HEK293 (cell line): Measurements from ENCODE around the gene UBE2G1.
A peak's percentile ranks its signal among the peaks of the same experiment; 100 is the strongest.
"Not testable (repeated sequence)": the region's sequence is repeated elsewhere in the genome, so short reads cannot be mapped to it uniquely, and the experiment has no call there.

Experiments
- CTCF ChIA-PET: fragments of 350-600 bp; formaldehyde crosslinking; extraction: SDS; loops from one replicate; lab custom pipeline; 2021; ENCODE audit warnings: antibody characterized with exemption; lab: Yijun Ruan, JAX
- POLR2A ChIA-PET: fragments of 300-600 bp; formaldehyde crosslinking; extraction: SDS; loops from one replicate; lab custom pipeline; 2020; ENCODE audit warnings: antibody characterized with exemption, inconsistent platforms; lab: Yijun Ruan, JAX
- H3K27ac ChIP-seq: fragments of 200-500 bp; sonication (Bioruptor generic); 2 replicates; pipeline ENCODE4 v1.5.1; 2014; ENCODE audit warnings: low read depth, low read length, control low read depth, inconsistent platforms; ENCODE audit errors: extremely low read depth
- H3K36me3 ChIP-seq, 2 experiments: fragments of 200-500 bp in 1 of 2; sonication (Bioruptor generic) in 1 of 2; 1 replicate in 1 of 2; 2 replicates in 1 of 2; pipeline ENCODE4 v1.5.1; 2014 to 2017; ENCODE audit warnings: inconsistent platforms in 2 of 2, low read length in 2 of 2; ENCODE audit not compliant: control insufficient read depth in 2 of 2, insufficient read depth in 1 of 2
- H3K4me1 ChIP-seq: fragments of 200-500 bp; sonication (Bioruptor generic); 2 replicates; pipeline ENCODE4 v1.5.1; 2014; ENCODE audit warnings: mild to moderate bottlenecking, low read length, inconsistent platforms; ENCODE audit not compliant: control insufficient read depth, insufficient read depth
- H3K4me3 ChIP-seq: 2 replicates; pipeline ENCODE4 v1.5.1; 2011; ENCODE audit warnings: low read depth, mild to moderate bottlenecking, control low read depth, low read length, moderate library complexity
- H3K9me3 ChIP-seq: fragments of 200-500 bp; sonication (Bioruptor generic); 2 replicates; pipeline ENCODE4 v1.5.1; 2014; ENCODE audit warnings: low read depth, low read length, inconsistent platforms; ENCODE audit not compliant: control insufficient read depth, insufficient read depth
- GLIS1 ChIP-seq: fragments of 450-650 bp; formaldehyde crosslinking; IDR thresholded peaks from 2 replicates; pipeline ENCODE4 v1.5.1; 2016; ENCODE audit warnings: missing biosample characterization, missing genetic modification characterization
- SETDB1 ChIP-seq: IDR thresholded peaks from one replicate; pipeline ENCODE4 v1.6.1; 2017; ENCODE audit warnings: mild to moderate bottlenecking, low read length, moderate library complexity, mixed read lengths; ENCODE audit not compliant: insufficient read length
- SP3 ChIP-seq: fragments of 450-650 bp; formaldehyde crosslinking; IDR thresholded peaks from 2 replicates; pipeline ENCODE4 v1.5.1; 2016; ENCODE audit warnings: missing biosample characterization, missing genetic modification characterization
- ZBTB17 ChIP-seq: fragments of 450-650 bp; formaldehyde crosslinking; IDR thresholded peaks from 2 replicates; pipeline ENCODE4 v1.5.1; 2016; ENCODE audit warnings: missing biosample characterization, missing genetic modification characterization
- ZNF10 ChIP-seq: fragments of 450-650 bp; formaldehyde crosslinking; IDR thresholded peaks from 2 replicates; pipeline ENCODE4 v1.5.1; 2017; ENCODE audit warnings: missing biosample characterization, missing genetic modification characterization
- ZNF146 ChIP-seq: fragments of 450-650 bp; formaldehyde crosslinking; IDR thresholded peaks from 2 replicates; pipeline ENCODE4 v1.5.1; 2016; ENCODE audit warnings: missing biosample characterization, missing genetic modification characterization
- ZNF2 ChIP-seq: fragments of 450-650 bp; formaldehyde crosslinking; IDR thresholded peaks from 2 replicates; pipeline ENCODE4 v1.5.1; 2016; ENCODE audit warnings: missing biosample characterization, missing genetic modification characterization
- ZNF341 ChIP-seq: fragments of 450-650 bp; formaldehyde crosslinking; IDR thresholded peaks from 2 replicates; pipeline ENCODE4; 2016; ENCODE audit warnings: low read depth, missing biosample characterization, missing genetic modification characterization
- ZNF426 ChIP-seq: fragments of 450-650 bp; formaldehyde crosslinking; IDR thresholded peaks from 2 replicates; pipeline ENCODE4 v1.5.1; 2017; ENCODE audit warnings: missing biosample characterization, missing genetic modification characterization, mild to moderate bottlenecking, inconsistent platforms, moderate library complexity
- ZNF600 ChIP-seq: fragments of 450-650 bp; formaldehyde crosslinking; IDR thresholded peaks from 2 replicates; pipeline ENCODE4 v1.5.1; 2016; ENCODE audit warnings: missing biosample characterization, missing genetic modification characterization
- ZNF768 ChIP-seq: fragments of 450-650 bp; formaldehyde crosslinking; IDR thresholded peaks from 2 replicates; pipeline ENCODE4 v1.5.1; 2018; ENCODE audit warnings: missing biosample characterization, mild to moderate bottlenecking, missing genetic modification characterization
- TF ChIP-seq, protein P1 (sequence below): fragments of 450-650 bp; formaldehyde crosslinking; IDR thresholded peaks from 2 replicates; pipeline ENCODE4 v1.5.1; 2016; ENCODE audit warnings: missing biosample characterization, missing genetic modification characterization
- TF ChIP-seq, protein P2 (sequence below): fragments of 450-650 bp; formaldehyde crosslinking; IDR thresholded peaks from 2 replicates; pipeline ENCODE4 v1.5.1; 2016; ENCODE audit warnings: missing biosample characterization, missing genetic modification characterization

The UBE2G1 gene

DNA sequence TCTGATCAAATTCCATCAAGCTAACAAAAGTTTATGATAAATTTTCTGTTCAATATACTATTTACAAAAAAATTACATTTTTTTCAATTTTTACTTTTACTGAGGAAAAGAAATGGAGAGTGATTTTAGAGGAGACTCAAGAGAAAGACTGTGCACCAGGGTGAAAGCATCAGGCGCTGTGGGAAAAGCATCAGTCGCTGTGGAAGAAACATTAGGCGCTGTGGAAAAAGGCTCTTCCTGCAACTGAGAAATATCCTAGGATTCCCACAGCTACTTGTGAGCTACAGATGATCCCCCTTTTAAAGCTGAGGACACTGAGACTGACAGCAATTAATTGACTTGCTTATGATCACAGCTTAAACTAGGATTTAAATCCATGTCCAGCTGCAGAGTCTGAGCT is 107.6 kb downstream of the UBE2G1 start:
- ChIA-PET POLR2A (no interaction called here), CTCF (interaction anchor here (0.6 to 7.2 kb wide), 9 partner anchors 10 to 1534 kb away, joined by 3 to 76 read pairs (median 3); no protein-coding TSS in a partner anchor)
- no peaks in the 10 kb centered on the region for H3K9me3 ChIP-seq
- TF ChIP-seq SETDB1 (peak; percentile 95), ZNF2 (tag by site-specific recombination) (no peak), ZNF768 (tag by site-specific recombination) (no peak), ZNF146 (peak; percentile 71), ZNF600 (tag by site-specific recombination) (no peak), ZNF426 (tag by site-specific recombination) (no peak), SP3 (no peak), ZNF10 (tag by site-specific recombination) (0 out of 2 replicates have a peak, but pooled peaks have one; percentile 41)
- TF ChIP-seq, protein P1, sequence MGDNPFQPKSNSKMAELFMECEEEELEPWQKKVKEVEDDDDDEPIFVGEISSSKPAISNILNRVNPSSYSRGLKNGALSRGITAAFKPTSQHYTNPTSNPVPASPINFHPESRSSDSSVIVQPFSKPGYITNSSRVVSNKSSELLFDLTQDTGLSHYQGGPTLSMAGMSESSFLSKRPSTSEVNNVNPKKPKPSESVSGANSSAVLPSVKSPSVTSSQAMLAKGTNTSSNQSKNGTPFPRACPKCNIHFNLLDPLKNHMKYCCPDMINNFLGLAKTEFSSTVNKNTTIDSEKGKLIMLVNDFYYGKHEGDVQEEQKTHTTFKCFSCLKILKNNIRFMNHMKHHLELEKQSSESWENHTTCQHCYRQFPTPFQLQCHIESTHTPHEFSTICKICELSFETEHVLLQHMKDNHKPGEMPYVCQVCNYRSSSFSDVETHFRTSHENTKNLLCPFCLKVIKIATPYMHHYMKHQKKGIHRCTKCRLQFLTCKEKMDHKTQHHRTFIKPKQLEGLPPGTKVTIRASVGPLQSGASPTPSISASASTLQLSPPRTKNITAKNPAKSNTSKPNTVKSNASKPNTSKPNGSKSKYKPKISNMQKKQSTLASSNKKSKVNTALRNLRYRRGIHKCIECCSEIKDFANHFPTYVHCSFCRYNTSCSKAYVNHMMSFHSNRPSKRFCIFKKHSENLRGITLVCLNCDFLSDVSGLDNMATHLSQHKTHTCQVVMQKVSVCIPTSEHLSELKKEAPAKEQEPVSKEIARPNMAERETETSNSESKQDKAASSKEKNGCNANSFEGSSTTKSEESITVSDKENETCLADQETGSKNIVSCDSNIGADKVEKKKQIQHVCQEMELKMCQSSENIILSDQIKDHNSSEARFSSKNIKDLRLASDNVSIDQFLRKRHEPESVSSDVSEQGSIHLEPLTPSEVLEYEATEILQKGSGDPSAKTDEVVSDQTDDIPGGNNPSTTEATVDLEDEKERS (tag by site-specific recombination), result peak; percentile 62; the same call in 1 of the 2 replicates
- no peak overlapping the region for H3K27ac ChIP-seq
- peaks cover 7 to 30% of the 10 kb centered on the region in 2 experiments; a peak in 2 of 3 replicates for H3K36me3 ChIP-seq
- no peak overlapping the region for H3K4me3 ChIP-seq
- peaks cover 4% of the 10 kb centered on the region; the same call in 1 of the 2 replicates for H3K4me1 ChIP-seq

DNA sequence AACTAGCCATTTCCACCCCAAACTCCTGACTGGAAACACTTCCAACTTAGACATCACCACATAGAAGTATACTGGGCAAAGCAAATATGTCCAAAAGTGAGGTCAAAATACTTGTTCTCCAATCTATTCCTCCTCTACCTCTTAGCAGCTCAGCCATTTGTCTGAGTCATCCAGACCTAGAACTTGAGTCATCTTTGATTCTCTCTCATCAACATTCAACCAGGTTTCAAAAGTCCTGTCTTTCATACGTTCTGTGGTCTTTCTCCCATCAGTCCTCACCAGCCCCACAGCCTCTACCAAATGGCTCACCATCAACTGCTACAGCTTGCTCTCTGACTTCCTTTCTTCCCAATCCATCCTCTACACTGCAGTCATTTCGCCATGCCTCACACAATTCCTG is 109.5 kb downstream of the UBE2G1 start:
- Histone ChIP-seq H3K9me3 (no peaks in the 10 kb centered on the region), H3K27ac (no peak overlapping the region), H3K36me3 (peaks cover 4 to 28% of the 10 kb centered on the region in 2 experiments; a peak in 2 of 3 replicates), H3K4me1 (no peaks in the 10 kb centered on the region), H3K4me3 (no peak overlapping the region)
- ChIA-PET POLR2A (no interaction called here), CTCF (interaction anchor here (1.0 to 7.2 kb wide), 3 partner anchors 8 to 48 kb away, joined by 3 to 76 read pairs (median 5); no protein-coding TSS in a partner anchor)
- TF ChIP-seq ZBTB17 (tag by site-specific recombination), result peak; percentile 47
- TF ChIP-seq, protein P2, sequence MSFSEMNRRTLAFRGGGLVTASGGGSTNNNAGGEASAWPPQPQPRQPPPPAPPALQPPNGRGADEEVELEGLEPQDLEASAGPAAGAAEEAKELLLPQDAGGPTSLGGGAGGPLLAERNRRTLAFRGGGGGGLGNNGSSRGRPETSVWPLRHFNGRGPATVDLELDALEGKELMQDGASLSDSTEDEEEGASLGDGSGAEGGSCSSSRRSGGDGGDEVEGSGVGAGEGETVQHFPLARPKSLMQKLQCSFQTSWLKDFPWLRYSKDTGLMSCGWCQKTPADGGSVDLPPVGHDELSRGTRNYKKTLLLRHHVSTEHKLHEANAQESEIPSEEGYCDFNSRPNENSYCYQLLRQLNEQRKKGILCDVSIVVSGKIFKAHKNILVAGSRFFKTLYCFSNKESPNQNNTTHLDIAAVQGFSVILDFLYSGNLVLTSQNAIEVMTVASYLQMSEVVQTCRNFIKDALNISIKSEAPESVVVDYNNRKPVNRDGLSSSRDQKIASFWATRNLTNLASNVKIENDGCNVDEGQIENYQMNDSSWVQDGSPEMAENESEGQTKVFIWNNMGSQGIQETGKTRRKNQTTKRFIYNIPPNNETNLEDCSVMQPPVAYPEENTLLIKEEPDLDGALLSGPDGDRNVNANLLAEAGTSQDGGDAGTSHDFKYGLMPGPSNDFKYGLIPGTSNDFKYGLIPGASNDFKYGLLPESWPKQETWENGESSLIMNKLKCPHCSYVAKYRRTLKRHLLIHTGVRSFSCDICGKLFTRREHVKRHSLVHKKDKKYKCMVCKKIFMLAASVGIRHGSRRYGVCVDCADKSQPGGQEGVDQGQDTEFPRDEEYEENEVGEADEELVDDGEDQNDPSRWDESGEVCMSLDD (tag by site-specific recombination), result no peak

DNA sequence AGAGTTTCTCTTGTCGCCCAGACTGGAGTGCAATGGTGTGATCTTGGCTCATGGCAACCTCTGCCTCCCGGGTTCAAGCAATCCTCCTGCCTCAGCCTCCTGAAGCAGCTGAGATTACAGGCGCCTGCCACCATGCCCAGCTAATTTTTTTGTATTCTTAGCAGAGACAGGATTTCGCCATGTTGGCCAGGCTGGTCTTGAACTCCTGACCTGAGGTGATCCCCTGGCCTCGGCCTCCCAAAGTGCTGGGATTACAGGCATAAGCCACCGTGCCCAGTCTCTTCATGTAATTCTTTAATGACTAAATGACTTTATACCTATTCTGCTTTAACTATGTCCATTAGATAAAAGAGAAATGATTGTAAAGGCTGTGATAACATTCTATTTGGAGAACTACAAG is 111.2 kb downstream of the UBE2G1 start:
- CTCF ChIA-PET, result interaction anchor here (0.5 to 0.7 kb wide), 4 partner anchors 12 to 173 kb away, joined by 3 to 5 read pairs (median 4); no protein-coding TSS in a partner anchor
- H3K4me1 ChIP-seq, H3K9me3 ChIP-seq, H3K27ac ChIP-seq, H3K4me3 ChIP-seq: not testable (repeated sequence)
- peaks cover 1 to 13% of the 10 kb centered on the region in 2 experiments; a peak in 2 of 3 replicates for H3K36me3 ChIP-seq
- POLR2A ChIA-PET, result interaction anchor here (0.5 kb wide), 1 partner anchor 48 kb away, joined by 3 read pairs; no protein-coding TSS in a partner anchor

DNA sequence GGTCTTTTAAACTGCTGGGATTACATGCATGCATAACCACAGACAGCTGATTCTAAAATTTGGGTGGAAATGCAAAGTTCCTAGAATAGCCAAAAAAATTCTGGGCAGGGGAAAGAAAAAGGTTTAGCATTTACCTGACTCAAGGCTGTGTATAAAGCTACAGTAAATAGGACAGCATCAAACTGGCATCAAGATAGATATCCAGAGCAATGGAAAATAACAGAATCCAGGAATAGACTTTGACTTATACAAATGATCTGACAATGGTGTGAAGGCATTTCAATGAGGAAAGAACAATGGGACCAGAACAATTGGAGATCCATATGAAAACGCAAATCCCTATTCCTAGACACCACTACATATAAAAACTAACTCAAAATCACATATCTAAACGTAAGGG is 115.6 kb downstream of the UBE2G1 start:
- H3K4me3 ChIP-seq, result no peak overlapping the region
- CTCF ChIA-PET, result interaction anchor here (0.5 to 7.9 kb wide), 12 partner anchors 10 to 1245 kb away, joined by 3 to 76 read pairs (median 4); partner anchors contain the start of gene ANKFY1
- TF ChIP-seq ZNF341 (tag by site-specific recombination) (peak; percentile 17; the same call in 1 of the 2 replicates), GLIS1 (tag by site-specific recombination) (no peak)
- peaks cover 22% of the 10 kb centered on the region for H3K4me1 ChIP-seq
- POLR2A ChIA-PET, result no interaction called here
- no peak overlapping the region for H3K27ac ChIP-seq
- H3K9me3 ChIP-seq, result no peaks in the 10 kb centered on the region
- peaks cover 3% of the 10 kb centered on the region in 2 experiments; a peak in 2 of 3 replicates for H3K36me3 ChIP-seq
